Activated CD8-positive, alpha-beta memory T cell treated with anti-CD3 and anti-CD28 coated beads for 4 hours (primary cell): ENCODE measurements around the gene ZNF430.
"Not testable (repeated sequence)": the region's sequence is repeated elsewhere in the genome, so short reads cannot be mapped to it uniquely, and the experiment has no call there.

ENCODE experiments used
- DNase-seq, 2 donors: peaks; one replicate each; pipeline ENCODE4 v3.0.0-alpha.2; 2020; ENCODE audit warnings: low read depth in 2 of 2

ZNF430 gene

DNA sequence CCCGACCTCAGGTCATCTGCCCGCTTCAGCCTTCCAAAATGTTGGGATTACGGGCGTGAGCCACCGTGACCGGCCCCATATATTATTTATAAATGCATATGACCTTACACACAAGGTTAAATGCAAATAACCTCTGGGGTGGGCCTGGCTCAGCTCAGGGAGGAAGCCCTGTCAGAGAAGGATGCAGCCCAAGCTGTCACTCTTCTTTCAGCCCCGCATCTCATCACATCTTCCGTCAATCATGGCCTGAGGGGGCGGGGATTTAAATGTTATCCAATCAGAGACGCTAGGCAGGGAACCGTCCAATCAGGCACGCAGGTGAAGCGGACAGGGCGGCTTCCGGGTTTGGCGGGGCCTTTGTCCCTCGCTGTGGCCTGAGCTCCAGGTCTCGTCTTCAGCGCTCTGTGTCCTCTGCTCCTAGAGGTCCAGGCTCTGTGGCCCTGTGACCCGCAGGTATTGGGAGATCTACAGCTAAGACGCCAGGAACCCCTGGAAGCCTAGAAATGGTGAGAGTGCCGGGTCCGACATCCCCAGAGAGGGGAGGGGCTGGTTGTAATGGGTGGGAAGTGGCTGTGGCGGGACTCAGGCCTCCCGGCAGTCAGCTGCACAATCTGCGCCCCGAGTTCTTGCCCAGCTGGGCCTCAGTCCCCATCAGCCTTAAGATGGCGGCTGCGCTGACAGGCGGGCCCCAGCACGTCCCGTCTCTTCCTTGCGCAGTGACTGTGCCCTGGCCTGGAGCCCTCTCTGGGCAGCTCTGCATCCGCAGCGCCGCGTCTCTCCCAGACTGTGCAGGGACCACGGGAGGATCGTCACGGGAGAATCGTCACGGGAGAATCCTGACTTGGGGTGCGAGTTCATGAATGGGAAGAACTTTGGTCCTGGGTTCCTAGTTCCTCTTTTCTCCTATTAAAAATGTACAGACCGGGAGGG, at the start of gene ZNF430:
TSS of gene ZNF430 (plus strand) at position 360 of the 930 bp plus-strand sequence. CDS start at position 504, 144 bp downstream.
- peak; percentile 85 to 92 for DNase-seq

DNA sequence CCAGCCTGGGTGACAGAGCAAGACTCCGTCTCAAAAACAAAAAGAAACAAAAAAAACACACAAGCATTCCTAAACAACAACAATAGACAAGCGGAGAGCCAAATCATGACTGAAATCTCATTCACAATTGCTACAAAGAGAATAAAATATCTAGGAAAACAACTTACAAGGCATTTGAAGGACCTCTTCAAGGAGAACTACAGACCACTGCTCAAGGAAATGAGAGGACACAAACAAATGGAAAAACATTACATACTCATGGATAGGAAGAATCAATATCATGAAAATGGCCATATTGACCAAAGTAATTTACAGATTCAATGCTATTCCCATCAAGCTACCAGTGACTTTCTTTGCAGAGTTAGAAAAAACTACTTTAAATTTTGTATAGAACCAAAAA, 27.7 kb upstream of the ZNF430 start:
- DNase-seq: not testable (repeated sequence)

DNA sequence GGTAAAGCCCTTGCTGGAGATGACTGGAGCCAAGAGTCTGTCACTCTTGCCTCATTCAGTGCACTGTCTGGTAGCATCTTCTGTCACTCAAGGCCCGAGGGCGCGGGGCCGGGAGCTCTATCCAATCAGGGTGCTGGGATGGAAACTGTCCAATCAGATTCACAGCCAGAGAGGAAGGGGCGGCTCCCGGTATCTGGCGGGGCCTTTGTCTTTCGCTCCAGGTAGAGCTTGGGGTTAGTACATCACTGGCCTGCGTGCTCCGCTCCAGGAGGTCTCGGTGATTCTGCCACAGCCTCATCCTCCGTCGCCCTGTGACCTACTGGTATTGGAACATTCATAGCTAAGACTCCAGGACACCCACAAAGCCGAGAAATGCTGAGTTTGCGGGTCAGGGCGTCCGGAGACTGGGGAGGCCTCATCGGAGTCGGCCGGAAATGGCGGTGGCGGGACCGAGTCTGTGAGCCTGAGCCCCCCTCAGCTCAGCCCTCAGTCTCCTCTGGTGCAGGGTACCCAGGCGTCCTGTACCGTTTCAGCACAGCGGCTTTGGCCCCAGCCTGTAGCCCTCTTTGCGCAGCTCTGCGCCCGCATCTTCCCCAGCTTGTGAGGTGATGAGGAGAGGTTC, 20.6 kb upstream of the ZNF430 start:
- DNase-seq: peak; percentile 57 to 77

DNA sequence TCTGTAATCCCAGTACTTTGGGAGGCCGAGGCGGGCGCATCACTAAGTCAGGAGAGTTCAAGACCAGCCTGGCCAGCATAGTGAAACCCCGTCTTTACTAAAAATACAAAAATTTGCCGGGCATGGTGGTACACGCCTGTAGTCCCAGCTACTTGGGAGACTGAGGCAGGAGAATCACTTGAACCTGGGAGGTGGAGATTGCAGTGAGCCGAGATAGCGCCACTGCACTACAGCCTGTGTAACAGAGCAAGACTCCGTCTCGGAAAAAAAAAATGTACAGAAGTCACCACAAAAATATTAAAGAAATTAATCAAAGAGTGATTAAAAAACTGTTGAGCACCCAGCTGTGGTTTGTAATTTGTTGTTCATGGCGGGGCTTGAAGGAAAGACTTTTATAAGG, 781 bp downstream of the ZNF430 start:
- DNase-seq: not testable (repeated sequence)

GRCh38 chr19:21022996-21023395, 2.5 kb downstream of the ZNF430 start:
- DNase-seq: peak in 1 of 2 donors; percentile 17

GRCh38 chr19:21023901-21024300, 3.4 kb downstream of the ZNF430 start:
- DNase-seq: no peak

GRCh38 chr19:21028969-21029268, 8.5 kb downstream of the ZNF430 start:
- no peak for DNase-seq

DNA sequence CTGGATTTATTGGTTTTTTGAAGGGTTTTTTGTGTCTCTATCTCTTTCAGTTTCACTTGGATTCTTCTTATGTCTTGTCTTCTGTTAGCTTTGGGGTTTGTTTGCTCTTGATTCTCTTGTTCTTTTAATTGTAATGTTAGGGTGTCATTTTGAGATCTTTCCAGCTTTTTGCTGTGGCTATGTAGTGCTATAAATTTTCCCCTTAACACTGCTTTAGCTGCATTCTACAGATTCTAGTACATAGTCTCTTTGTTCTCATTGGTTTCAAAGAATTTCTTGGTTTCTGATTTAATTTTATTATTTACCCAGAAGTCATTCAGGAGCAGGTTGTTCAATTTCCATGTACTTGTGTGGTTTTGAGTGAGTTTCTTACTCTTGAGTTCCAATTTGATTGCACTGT, 24.6 kb downstream of the ZNF430 start:
- no peak for DNase-seq

DNA sequence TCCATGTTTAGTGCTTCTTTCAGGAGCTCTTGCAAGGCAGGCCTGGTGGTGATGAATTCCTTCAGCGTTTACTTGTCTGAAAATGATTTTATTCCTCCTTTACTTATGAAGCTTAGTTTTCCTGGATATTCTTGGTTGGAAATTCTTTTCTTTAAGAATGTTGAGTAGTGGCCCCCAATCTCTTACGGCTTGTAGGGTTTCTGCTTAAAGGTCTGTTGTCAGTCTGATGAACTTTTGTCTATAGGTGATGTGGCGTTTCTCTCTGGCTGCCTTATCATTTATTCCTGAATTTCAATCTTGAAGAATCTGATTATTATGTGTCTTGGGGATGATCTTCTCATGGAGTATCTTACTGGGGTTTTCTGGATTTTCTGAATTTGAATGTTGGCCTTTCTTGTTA, 26.0 kb downstream of the ZNF430 start:
- no peak for DNase-seq

DNA sequence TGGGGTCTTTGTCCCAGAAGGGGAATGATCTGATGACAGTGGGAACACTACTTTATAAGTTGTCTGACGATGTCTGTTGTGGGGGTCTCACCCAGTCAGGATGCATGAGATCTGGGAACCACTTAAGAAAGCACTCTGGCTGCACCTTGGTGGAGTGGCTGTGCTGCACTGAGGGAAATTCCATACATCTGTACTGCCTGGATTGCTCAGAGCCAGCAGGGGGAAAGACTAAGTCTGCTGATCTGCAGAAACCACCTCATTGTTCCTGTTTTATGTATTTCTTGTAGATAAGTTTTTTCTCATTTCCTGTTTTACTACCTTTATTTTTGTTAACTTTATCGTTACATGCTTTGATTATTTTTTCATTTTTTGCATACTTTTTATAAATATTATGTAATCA, 27.3 kb downstream of the ZNF430 start:
- no peak for DNase-seq

GRCh38 chr19:21052902-21053301, 32.4 kb downstream of the ZNF430 start:
- DNase-seq: no peak

GRCh38 chr19:21065336-21065735, 44.9 kb downstream of the ZNF430 start:
- DNase-seq: no peak

GRCh38 chr19:21082011-21082975, 61.8 kb downstream of the ZNF430 start, which contains the start of gene ZNF714:
ZNF714 (plus strand) TSS chr19:21082203; CDS start chr19:21098269, 16,066 bp downstream.
- peak; percentile 24 to 69 for DNase-seq

- DNase-seq: no peak
Measured at GRCh38 chr19:21084343-21084742, 63.9 kb downstream of the ZNF430 start.

DNA sequence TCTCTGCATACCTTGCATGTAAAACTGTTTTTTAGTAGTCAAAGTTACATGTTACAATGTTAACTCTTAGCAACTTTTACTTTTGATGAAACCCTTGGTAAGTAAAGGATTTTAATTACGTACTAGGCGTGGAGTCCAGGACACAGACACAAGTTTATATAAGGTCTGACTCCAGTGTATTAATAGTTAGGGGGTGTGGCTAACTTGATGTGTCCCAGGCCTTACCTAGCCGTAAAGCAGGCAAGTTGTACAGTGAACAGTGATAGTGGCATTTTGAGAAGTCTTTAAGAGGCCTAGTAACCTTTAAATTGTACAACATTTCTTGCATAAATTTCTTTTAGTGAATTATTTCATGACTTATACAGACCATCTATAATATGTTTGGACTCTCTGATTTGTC, 67.4 kb downstream of the ZNF430 start:
- DNase-seq: no peak

DNA sequence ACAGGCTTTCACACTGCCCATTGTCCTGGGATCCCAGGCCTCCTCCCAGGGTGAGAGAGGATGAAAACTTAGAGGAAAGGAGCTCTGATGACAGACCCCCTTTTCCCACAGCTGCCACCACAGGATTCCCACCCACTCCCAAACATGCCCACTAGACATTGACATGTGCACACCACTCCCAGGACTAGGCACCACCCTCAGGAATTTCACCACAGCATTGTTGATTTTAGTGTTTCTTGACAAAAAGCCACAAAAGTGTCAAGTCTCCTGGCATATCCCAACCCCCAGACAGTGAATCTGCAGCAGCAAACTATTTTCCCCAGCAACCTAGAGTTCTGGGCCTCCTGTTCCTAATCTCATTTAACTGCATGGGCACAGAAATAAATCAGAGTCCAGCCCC, 71.7 kb downstream of the ZNF430 start:
- no peak for DNase-seq

DNA sequence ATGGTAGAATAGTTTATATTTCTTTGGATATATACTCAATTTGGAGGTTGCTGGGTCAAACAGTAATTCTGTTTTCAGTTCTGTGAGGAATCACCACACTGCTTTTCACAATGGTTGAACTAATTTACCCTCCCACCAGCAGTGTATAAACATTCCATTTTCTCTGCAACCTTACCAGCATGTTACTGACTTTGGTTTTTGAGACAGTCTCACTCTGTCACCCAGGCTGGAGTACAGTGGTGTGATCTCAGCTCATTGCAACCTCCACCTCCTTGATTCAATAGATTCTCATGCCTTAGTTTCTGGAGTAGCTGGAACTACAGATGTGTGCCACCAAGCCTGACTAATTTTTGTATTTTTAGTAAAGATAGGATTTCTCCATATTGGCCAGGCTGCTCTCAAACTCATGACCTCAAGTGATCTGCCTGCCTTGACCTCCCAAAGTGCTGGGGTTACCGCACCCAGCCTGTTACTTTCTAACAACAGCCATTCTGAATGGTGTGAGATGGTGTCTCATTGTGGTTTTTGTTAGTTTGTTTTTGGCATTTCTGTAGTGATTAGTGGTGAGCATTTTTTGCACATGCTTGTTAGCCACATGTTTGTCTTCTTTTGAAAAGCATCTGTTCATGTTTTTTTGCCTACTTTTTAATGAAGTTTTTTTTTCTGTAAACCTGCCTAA, 74.0 kb downstream of the ZNF430 start:
- no peak for DNase-seq

DNA sequence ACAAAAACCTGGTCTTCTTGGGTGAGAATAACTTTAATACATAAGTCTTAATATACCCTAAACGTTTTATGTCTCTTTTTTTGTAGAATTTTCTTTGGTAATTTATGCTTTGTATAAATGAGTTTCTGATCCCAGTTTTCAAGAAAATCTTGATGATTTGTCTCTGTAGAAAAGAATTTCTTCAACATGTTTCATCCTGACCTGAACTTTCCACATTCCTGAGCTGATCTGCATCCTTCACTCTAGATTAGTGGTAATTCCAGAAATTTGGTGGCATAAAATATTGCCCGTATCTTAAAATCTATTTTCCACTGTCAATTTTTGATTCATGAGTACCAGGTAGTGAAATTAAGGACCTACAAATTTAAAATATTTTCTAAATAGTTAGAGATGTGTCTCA, 77.8 kb downstream of the ZNF430 start:
- DNase-seq: no peak

DNA sequence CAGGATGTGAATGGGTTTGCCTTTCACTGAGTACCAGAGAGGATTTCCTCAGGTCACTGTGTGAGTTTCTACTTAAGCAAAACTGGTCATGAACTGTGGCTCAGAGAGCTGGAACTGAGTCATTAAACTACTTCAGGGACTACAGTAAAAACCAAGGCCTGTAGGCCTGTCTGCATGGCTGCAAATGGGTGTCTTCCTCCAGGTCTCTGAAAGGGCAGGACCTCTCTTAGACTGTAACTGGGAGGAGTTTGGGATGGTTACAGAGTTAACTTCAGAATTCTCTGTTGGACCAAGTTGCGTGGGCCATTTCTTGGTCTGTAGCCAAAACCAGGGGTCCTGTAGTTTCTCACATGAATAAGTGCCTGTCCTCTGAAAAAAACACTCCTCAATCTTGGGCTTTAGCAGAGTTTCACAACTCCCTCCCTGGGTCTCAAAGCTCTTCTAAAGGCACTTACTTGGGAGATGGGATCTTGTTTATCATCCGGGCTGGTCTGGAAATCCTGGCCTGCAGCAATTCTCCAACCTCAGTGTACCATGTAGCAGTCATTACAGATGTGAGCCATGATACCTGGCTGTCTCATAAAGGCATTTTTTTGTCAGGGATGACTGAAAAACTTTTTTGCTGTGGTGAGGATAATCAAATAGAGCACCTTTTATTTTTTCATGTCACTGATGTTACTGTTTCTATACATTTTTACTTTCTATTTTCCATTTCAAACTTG, 81.2 kb downstream of the ZNF430 start:
- no peak for DNase-seq

GRCh38 chr19:21109116-21109515, 88.7 kb downstream of the ZNF430 start:
- DNase-seq: no peak
